Mesendoderm (in vitro differentiated cells): ENCODE measurements around the gene BCL7B.
A peak's percentile ranks its signal among the peaks of the same experiment; 100 is the strongest.
"Not testable (repeated sequence)": the region's sequence is repeated elsewhere in the genome, so short reads cannot be mapped to it uniquely, and the experiment has no call there.

Experiments
- DNase-seq: peaks from one replicate; pipeline ENCODE4 v3.0.0; 2013
- H2AK5ac ChIP-seq: 2 replicates; pipeline ENCODE4 v1.6.1; 2013; ENCODE audit warnings: low read length, inconsistent platforms
- H2BK120ac ChIP-seq: 2 replicates; pipeline ENCODE4 v1.6.1; 2013; ENCODE audit warnings: low read depth, mild to moderate bottlenecking, low read length, moderate library complexity, mixed read lengths
- H2BK15ac ChIP-seq: replicated peaks from 2 replicates; pipeline ENCODE4 v1.6.1; 2013; ENCODE audit warnings: low read depth, mild to moderate bottlenecking, moderate library complexity
- H2BK5ac ChIP-seq: 2 replicates; pipeline ENCODE4 v1.6.1; 2013; ENCODE audit warnings: low read length, inconsistent platforms
- H3K18ac ChIP-seq: 2 replicates; pipeline ENCODE4 v1.6.1; 2013; ENCODE audit warnings: mild to moderate bottlenecking, low read length, mixed read lengths
- H3K23ac ChIP-seq: one replicate; pipeline ENCODE4 v1.6.1; 2013; ENCODE audit warnings: low read length
- H3K27ac ChIP-seq: 2 replicates; pipeline ENCODE4 v1.5.1; 2013; ENCODE audit warnings: low read depth, mild to moderate bottlenecking, inconsistent platforms, low read length, moderate library complexity
- H3K27me3 ChIP-seq: 2 replicates; pipeline ENCODE4 v1.6.1; 2013; ENCODE audit warnings: low read length, control low read depth, mild to moderate bottlenecking, inconsistent platforms; ENCODE audit not compliant: insufficient read depth, poor library complexity
- H3K36me3 ChIP-seq: 2 replicates; pipeline ENCODE4 v1.6.1; 2013; ENCODE audit warnings: low read length, inconsistent platforms; ENCODE audit not compliant: control insufficient read depth, insufficient read depth
- H3K4ac ChIP-seq: one replicate; pipeline ENCODE4 v1.6.1; 2013; ENCODE audit warnings: low read depth, mild to moderate bottlenecking, low read length, moderate library complexity
- H3K4me1 ChIP-seq: 2 replicates; pipeline ENCODE4 v1.6.1; 2013; ENCODE audit warnings: low read depth, low read length, inconsistent platforms; ENCODE audit not compliant: control insufficient read depth
- H3K4me2 ChIP-seq: 2 replicates; pipeline ENCODE4 v1.6.1; 2013; ENCODE audit warnings: low read length
- H3K4me3 ChIP-seq: 2 replicates; pipeline ENCODE4 v1.5.1; 2013; ENCODE audit warnings: mild to moderate bottlenecking, low read length
- H3K56ac ChIP-seq: one replicate; pipeline ENCODE4 v1.6.1; 2013; ENCODE audit warnings: low read length
- H3K79me1 ChIP-seq: 2 replicates; pipeline ENCODE4 v1.6.1; 2013; ENCODE audit warnings: low read length, inconsistent platforms
- H3K79me2 ChIP-seq: 2 replicates; pipeline ENCODE4 v1.6.1; 2013; ENCODE audit warnings: mild to moderate bottlenecking, low read length; ENCODE audit not compliant: control insufficient read depth, insufficient read depth
- H3K9ac ChIP-seq: 2 replicates; pipeline ENCODE4 v1.6.1; 2013; ENCODE audit warnings: low read length, inconsistent platforms
- H4K5ac ChIP-seq: one replicate; pipeline ENCODE4 v1.6.1; 2013; ENCODE audit warnings: low read length
- H4K8ac ChIP-seq: one replicate; pipeline ENCODE4 v1.6.1; 2013; ENCODE audit warnings: low read depth, mild to moderate bottlenecking, control low read depth, low read length, moderate library complexity
- WGBS: extraction: QIAGEN DNeasy Blood & Tissue Kit; methylation state at CpG from one replicate; pipeline ENCODE4 v1.1.7; 2013; ENCODE audit warnings: low lambda C conversion rate, missing lambda C conversion rate; ENCODE audit not compliant: insufficient coverage; ENCODE audit errors: extremely low coverage; 5-methylcytosine and 5-hydroxymethylcytosine counted together

The BCL7B gene

DNA sequence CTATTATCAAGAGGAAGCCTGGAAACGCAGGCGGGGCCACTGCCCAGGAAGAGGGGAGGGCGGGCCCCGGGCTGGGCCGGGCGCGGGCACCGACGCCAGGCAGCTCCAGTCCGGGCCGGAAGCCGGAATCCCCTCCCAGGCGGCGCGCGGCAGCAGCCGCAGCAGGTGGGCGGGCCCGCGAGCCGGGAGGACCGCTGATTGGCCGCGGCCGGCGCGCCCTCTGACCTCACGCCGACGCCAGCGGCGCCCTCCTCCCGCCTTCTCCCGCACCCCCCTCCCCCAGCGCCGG lies 438 bp downstream of the BCL7B start:
- peaks cover 12% of the 10 kb centered on the region for H3K79me1 ChIP-seq
- H3K27me3 ChIP-seq = no peaks in the 10 kb centered on the region
- no peak overlapping the region for H3K23ac ChIP-seq
- H3K36me3 ChIP-seq = peaks cover 2% of the 10 kb centered on the region
- peak overlapping the region; percentile 99 for H4K8ac ChIP-seq
- no peak overlapping the region for H2BK5ac ChIP-seq
- peaks cover 22% of the 10 kb centered on the region for H3K79me2 ChIP-seq
- H3K4ac ChIP-seq = peak overlapping the region; percentile 95
- H2BK15ac ChIP-seq = no peak overlapping the region
- peak overlapping the region; percentile 99 for H3K27ac ChIP-seq
- DNase-seq = peak; percentile 97
- WGBS = no CpG with 5 or more reads among the region's 36 CpGs
- H2BK120ac ChIP-seq = no peak overlapping the region
- no peak overlapping the region for H4K5ac ChIP-seq
- H3K9ac ChIP-seq = peak overlapping the region; percentile 98
- H3K56ac ChIP-seq = peak overlapping the region; percentile 99
- peak overlapping the region; percentile 97 for H3K18ac ChIP-seq
- H3K4me1 ChIP-seq = no peaks in the 10 kb centered on the region
- peak overlapping the region; percentile 42 for H3K4me3 ChIP-seq
- no peak overlapping the region for H2AK5ac ChIP-seq
- H3K4me2 ChIP-seq = peak overlapping the region; percentile 86

DNA sequence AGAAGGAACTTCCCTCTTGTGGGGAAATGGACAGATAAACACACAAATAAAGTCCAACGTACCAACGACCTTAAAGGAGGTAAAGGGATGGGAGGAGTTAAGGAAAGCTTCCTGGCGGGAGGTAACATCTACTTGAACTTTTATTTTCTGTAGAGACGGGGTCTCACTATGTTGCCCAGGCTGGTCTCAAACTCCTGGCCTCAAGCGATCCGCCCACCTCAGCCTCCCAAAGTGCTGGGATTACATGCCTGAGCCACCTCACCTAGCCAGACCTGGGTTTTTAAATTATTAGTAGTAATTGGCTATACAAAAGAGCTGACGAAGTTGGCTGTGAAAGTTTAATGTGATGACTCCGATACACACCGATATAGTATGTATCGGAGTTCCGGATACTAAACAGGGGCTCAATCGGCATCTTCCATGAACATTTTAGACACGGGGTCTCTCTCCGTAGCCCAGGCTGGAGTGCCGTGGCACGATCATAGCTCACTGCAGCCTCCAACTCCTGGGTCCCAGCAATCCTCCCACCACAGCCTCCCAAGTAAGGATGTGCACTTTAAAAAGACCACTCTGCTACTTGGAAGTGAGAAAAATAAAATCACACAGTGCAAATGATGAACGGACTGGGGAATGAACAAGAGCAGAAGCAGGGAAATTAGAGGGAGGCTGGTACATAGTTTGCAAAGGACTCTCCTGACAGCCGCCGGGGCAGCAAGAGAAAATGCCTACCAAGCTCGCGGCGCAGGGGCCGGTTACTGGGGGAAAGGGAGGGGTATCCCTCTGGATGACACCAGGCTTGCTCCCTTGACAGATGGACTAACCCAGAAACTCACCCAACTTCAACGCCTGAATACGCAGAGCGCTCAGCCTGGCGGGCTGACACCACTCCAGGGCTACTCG lies 1.0 kb downstream of the BCL7B start:
- no peak for DNase-seq
- Histone ChIP-seq H3K4ac (no peak overlapping the region), H3K27ac (peak overlapping the region; percentile 34), H4K8ac (no peak overlapping the region), H2BK5ac (no peak overlapping the region), H3K9ac (peak overlapping the region; percentile 73), H3K23ac (no peak overlapping the region), H4K5ac (no peak overlapping the region), H3K56ac (peak overlapping the region; percentile 89), H3K36me3 (peaks cover 3% of the 10 kb centered on the region), H3K4me2 (peak overlapping the region; percentile 86), H3K18ac (no peak overlapping the region), H3K79me1 (peaks cover 12% of the 10 kb centered on the region), H3K4me1 (no peaks in the 10 kb centered on the region), H2AK5ac (no peak overlapping the region), H2BK120ac (no peak overlapping the region), H3K27me3 (no peaks in the 10 kb centered on the region), H2BK15ac (no peak overlapping the region), H3K4me3 (peak overlapping the region; percentile 42), H3K79me2 (peaks cover 22% of the 10 kb centered on the region)
- WGBS = no CpG with 5 or more reads among the region's 28 CpGs

DNA sequence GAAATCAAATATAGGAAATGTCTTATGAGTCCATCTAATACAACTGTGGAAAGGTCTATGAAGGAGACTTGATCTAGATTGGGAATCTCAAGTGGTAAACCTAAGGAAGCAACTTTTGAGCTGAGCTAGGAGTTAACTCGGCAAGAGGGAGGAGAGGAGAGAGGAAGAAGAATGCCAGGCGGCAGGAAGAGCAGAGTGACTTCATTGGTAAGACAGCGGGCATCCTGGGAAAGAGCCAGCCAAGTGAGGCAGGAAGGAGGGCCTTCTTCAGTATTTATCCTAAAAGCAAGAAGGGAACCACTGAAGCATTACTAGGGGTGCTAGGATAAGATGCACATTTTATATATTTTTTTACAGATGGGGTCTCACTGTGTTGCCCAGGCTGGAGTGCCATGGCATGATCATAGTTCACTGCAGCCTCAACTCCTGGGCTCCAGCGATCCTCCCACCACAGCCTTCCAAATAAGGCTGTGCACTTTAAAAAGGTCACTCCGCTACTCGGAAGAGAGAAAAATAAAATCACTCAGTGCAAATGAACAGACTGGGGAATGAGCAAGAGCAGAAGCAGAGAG lies 2.0 kb downstream of the BCL7B start:
- no CpG with 5 or more reads among the region's 6 CpGs for WGBS
- no peak overlapping the region for H2BK120ac ChIP-seq
- peaks cover 12% of the 10 kb centered on the region for H3K79me1 ChIP-seq
- no peak overlapping the region for H3K18ac ChIP-seq
- no peak for DNase-seq
- no peak overlapping the region for H3K9ac ChIP-seq
- no peak overlapping the region for H2BK15ac ChIP-seq
- no peak overlapping the region for H2BK5ac ChIP-seq
- H3K79me2 ChIP-seq = peaks cover 22% of the 10 kb centered on the region
- no peaks in the 10 kb centered on the region for H3K4me1 ChIP-seq
- no peaks in the 10 kb centered on the region for H3K27me3 ChIP-seq
- H3K36me3 ChIP-seq = peaks cover 3% of the 10 kb centered on the region
- H3K4ac ChIP-seq = no peak overlapping the region
- H3K4me2 ChIP-seq = no peak overlapping the region
- H3K27ac ChIP-seq = no peak overlapping the region
- H4K5ac ChIP-seq = no peak overlapping the region
- no peak overlapping the region for H4K8ac ChIP-seq
- H3K56ac ChIP-seq = no peak overlapping the region
- no peak overlapping the region for H2AK5ac ChIP-seq
- no peak overlapping the region for H3K4me3 ChIP-seq
- no peak overlapping the region for H3K23ac ChIP-seq

DNA sequence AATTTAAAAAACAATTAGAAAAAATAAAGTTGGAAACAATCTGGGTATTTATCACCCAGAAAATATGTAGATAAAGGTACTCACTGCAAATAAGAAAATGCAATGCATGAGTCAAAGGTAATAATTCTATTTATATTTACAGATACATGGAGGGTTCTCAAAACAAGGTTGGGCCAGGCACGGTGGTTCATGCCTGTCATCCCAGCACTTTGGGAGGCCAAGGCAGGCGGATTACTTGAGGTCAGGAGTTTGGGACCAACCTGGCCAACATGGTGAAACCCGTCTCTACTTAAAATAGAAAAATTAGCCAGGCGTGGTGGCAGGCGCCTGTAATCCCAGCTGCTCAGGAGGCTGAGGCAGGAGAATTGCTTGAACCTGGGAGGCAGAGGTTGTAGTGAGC lies 7.4 kb downstream of the BCL7B start:
- H2BK5ac ChIP-seq, H3K23ac ChIP-seq, H3K27ac ChIP-seq, H3K79me1 ChIP-seq, DNase-seq, H3K4me3 ChIP-seq, H3K79me2 ChIP-seq, H3K18ac ChIP-seq, H2BK15ac ChIP-seq, H3K27me3 ChIP-seq, H2BK120ac ChIP-seq, H3K4me1 ChIP-seq, H3K36me3 ChIP-seq, H2AK5ac ChIP-seq, H3K4me2 ChIP-seq, H4K5ac ChIP-seq, H3K9ac ChIP-seq, H3K4ac ChIP-seq, H4K8ac ChIP-seq, H3K56ac ChIP-seq: not testable (repeated sequence)
- no CpG with 5 or more reads among the region's 5 CpGs for WGBS

DNA sequence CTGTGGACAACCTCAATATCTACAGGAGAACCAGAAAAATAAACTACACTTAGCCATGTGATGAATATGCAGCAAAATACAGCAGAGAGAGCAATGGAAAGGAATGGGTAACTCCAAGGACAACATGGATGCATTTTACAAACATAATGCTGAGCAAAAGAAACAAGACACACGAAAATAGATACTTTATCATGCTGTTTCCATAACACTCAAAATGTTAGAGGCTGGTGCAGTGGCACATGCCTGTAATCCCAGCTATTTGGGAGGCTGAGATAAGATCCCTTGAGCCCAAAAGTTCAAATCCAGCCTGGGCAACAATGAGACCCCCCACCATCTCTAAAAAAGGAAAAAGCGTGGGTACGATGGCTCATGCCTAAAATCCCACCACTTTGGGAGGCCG lies 8.3 kb downstream of the BCL7B start:
- Histone ChIP-seq H3K79me2 (peaks cover 3% of the 10 kb centered on the region), H2AK5ac (no peak overlapping the region), H2BK120ac (no peak overlapping the region), H2BK15ac (no peak overlapping the region), H3K27me3 (no peaks in the 10 kb centered on the region), H3K56ac (no peak overlapping the region), H3K27ac (no peak overlapping the region), H3K4me3 (no peak overlapping the region), H3K4me2 (no peak overlapping the region), H3K4ac (no peak overlapping the region), H4K5ac (no peak overlapping the region), H3K9ac (no peak overlapping the region), H3K36me3 (peaks cover 3% of the 10 kb centered on the region), H3K79me1 (peaks cover 2% of the 10 kb centered on the region), H4K8ac (no peak overlapping the region), H3K4me1 (no peaks in the 10 kb centered on the region), H3K18ac (no peak overlapping the region), H3K23ac (no peak overlapping the region), H2BK5ac (no peak overlapping the region)
- no CpG with 5 or more reads among the region's 4 CpGs for WGBS
- DNase-seq = no peak
